Mucosa of rectum (tissue), 2 donors: Measurements from ENCODE around the gene STARD5.

Source experiments
- H3K27ac ChIP-seq, 2 donors: one replicate each; pipeline ENCODE4 v1.7.0; 2013; ENCODE audit warnings: inconsistent platforms in 2 of 2, low read depth in 2 of 2, low read length in 2 of 2
- H3K27me3 ChIP-seq, 2 donors: one replicate each; pipeline ENCODE4 v1.7.0; 2013; ENCODE audit warnings: low read length in 2 of 2; ENCODE audit not compliant: control insufficient read depth in 2 of 2, insufficient read depth in 2 of 2
- H3K36me3 ChIP-seq, 2 donors: one replicate each; pipeline ENCODE4 v1.7.0; 2013; ENCODE audit warnings: low read length in 2 of 2; ENCODE audit not compliant: control insufficient read depth in 2 of 2, insufficient read depth in 2 of 2
- H3K4me1 ChIP-seq, 2 donors: one replicate each; pipeline ENCODE4 v1.7.0; 2013; ENCODE audit warnings: low read length in 2 of 2, mild to moderate bottlenecking in 1 of 2; ENCODE audit not compliant: control insufficient read depth in 2 of 2, insufficient read depth in 2 of 2
- H3K4me3 ChIP-seq, 2 donors: one replicate each; pipeline ENCODE4 v1.7.0; 2013; ENCODE audit warnings: low read length in 2 of 2
- H3K9ac ChIP-seq, 2 donors: one replicate each; pipeline ENCODE4 v1.7.0; 2013; ENCODE audit warnings: low read length in 2 of 2, low read depth in 1 of 2, mild to moderate bottlenecking in 1 of 2
- H3K9me3 ChIP-seq, 2 donors: one replicate each; pipeline ENCODE4 v1.7.0; 2013; ENCODE audit warnings: low read length in 2 of 2; ENCODE audit not compliant: control insufficient read depth in 2 of 2
- donor health status: healthy.
- donor health status: Normal muscosa, but diverticular disease.

The STARD5 gene

GRCh38 chr15:81278306-81279029 lies 45.5 kb downstream of the STARD5 start:
- H3K4me3 ChIP-seq = no peak overlapping the region
- peaks cover 10 to 13% of the 10 kb centered on the region in 2 donors for H3K4me1 ChIP-seq
- no peaks in the 10 kb centered on the region for H3K9me3 ChIP-seq
- no peaks in the 10 kb centered on the region for H3K36me3 ChIP-seq
- no peak overlapping the region for H3K27ac ChIP-seq
- H3K9ac ChIP-seq = no peak overlapping the region
- no peaks in the 10 kb centered on the region for H3K27me3 ChIP-seq

- H3K36me3 ChIP-seq = no peaks in the 10 kb centered on the region
- H3K27ac ChIP-seq = no peak overlapping the region
- H3K4me3 ChIP-seq = no peak overlapping the region
- no peaks in the 10 kb centered on the region for H3K27me3 ChIP-seq
- no peak overlapping the region for H3K9ac ChIP-seq
- H3K4me1 ChIP-seq = peaks cover 10 to 13% of the 10 kb centered on the region in 2 donors
- no peaks in the 10 kb centered on the region for H3K9me3 ChIP-seq
These were observed 46.1 kb downstream of the STARD5 start for GRCh38 chr15:81277851-81278250.

- no peak overlapping the region for H3K27ac ChIP-seq
- H3K4me3 ChIP-seq = no peak overlapping the region
- peaks cover 10 to 13% of the 10 kb centered on the region in 2 donors for H3K4me1 ChIP-seq
- H3K9me3 ChIP-seq = no peaks in the 10 kb centered on the region
- H3K9ac ChIP-seq = no peak overlapping the region
- H3K27me3 ChIP-seq = no peaks in the 10 kb centered on the region
- H3K36me3 ChIP-seq = no peaks in the 10 kb centered on the region
These were observed 47.0 kb downstream of the STARD5 start for GRCh38 chr15:81276967-81277366.

- no peaks in the 10 kb centered on the region for H3K9me3 ChIP-seq
These were observed 48.1 kb downstream of the STARD5 start for GRCh38 chr15:81275711-81276392.

GRCh38 chr15:81274931-81275707 lies 48.8 kb downstream of the STARD5 start:
- Histone ChIP-seq H3K36me3 (no peaks in the 10 kb centered on the region), H3K9ac (peak overlapping the region in 1 of 2 donors; percentile 26), H3K4me1 (peaks cover 7 to 8% of the 10 kb centered on the region in 2 donors), H3K4me3 (no peak overlapping the region), H3K27ac (peak overlapping the region; percentile 36 to 52), H3K27me3 (no peaks in the 10 kb centered on the region), H3K9me3 (no peaks in the 10 kb centered on the region)

More at GRCh38 chr15:81275711-81276392, 48.1 kb downstream of the STARD5 start:
- H3K4me1 ChIP-seq = peaks cover 10 to 13% of the 10 kb centered on the region in 2 donors
- no peaks in the 10 kb centered on the region for H3K27me3 ChIP-seq
- peak overlapping the region; percentile 36 to 39 for H3K27ac ChIP-seq
- H3K9ac ChIP-seq = no peak overlapping the region
- H3K4me3 ChIP-seq = no peak overlapping the region
- no peaks in the 10 kb centered on the region for H3K36me3 ChIP-seq

- H3K9me3 ChIP-seq = no peaks in the 10 kb centered on the region
- H3K9ac ChIP-seq = no peak overlapping the region
- no peaks in the 10 kb centered on the region for H3K27me3 ChIP-seq
- H3K4me3 ChIP-seq = no peak overlapping the region
- no peak overlapping the region for H3K27ac ChIP-seq
- peaks cover 0 to 3% of the 10 kb centered on the region in 2 donors for H3K4me1 ChIP-seq
- no peaks in the 10 kb centered on the region for H3K36me3 ChIP-seq
These were observed 49.7 kb downstream of the STARD5 start for GRCh38 chr15:81274255-81274654.

- H3K9ac ChIP-seq = no peak overlapping the region
- H3K4me3 ChIP-seq = no peak overlapping the region
- no peaks in the 10 kb centered on the region for H3K27me3 ChIP-seq
- H3K4me1 ChIP-seq = peaks cover 0 to 3% of the 10 kb centered on the region in 2 donors
- H3K9me3 ChIP-seq = no peaks in the 10 kb centered on the region
- H3K27ac ChIP-seq = no peak overlapping the region
- H3K36me3 ChIP-seq = no peaks in the 10 kb centered on the region
These were observed 50.1 kb downstream of the STARD5 start for GRCh38 chr15:81273855-81274254.

- Histone ChIP-seq H3K4me3 (no peak overlapping the region), H3K36me3 (no peaks in the 10 kb centered on the region), H3K9ac (no peak overlapping the region), H3K27ac (no peak overlapping the region), H3K27me3 (no peaks in the 10 kb centered on the region), H3K9me3 (no peaks in the 10 kb centered on the region), H3K4me1 (peaks cover 0 to 3% of the 10 kb centered on the region in 2 donors)
These were observed 50.7 kb downstream of the STARD5 start for GRCh38 chr15:81273200-81273599.

- Histone ChIP-seq H3K9ac (no peak overlapping the region), H3K9me3 (no peaks in the 10 kb centered on the region), H3K36me3 (no peaks in the 10 kb centered on the region), H3K27ac (no peak overlapping the region), H3K4me1 (peaks cover 0 to 3% of the 10 kb centered on the region in 2 donors), H3K27me3 (no peaks in the 10 kb centered on the region), H3K4me3 (no peak overlapping the region)
These were observed 51.9 kb downstream of the STARD5 start for GRCh38 chr15:81271761-81272644.
